ENCODE results near the gene C1S.
A peak's percentile ranks its signal among the peaks of the same experiment; 100 is the strongest.

DNA sequence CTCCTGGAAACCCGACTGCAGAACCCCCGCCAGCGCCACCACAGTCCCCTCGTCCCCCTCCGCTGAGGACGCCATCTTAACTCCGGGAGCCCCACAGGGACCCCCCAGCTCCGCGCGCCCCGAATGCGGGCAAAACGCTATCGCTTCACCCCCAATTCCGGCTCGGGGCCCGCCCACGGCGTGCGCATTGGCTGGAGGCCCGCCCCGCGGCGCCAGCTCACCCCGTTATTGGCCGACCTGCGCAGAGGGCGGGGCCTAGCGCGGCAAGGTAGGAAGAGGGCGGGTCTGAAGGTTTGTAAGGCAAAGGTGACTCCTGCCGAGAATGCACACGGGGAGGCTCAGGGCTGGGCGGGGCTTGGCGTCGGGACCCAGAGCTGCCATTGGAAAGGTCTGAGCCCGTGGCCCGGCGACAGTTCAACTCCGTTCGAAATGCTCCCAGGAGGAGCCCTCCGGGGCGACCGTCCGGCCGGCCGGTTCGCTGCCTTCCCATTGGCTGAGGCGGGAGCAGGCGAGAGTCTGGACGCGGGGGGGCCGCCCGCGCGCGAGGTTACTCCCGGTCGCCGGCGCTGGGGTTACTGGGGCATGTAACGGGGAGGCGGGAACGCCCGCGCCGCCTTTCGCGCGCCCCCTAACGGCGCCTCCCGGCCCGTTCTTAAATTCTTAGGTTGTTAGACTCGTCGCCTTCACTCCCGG is 42.0 kb upstream of the C1S start, which contains the start of gene LPCAT3:
- TF ChIP-seq CTCF (IDR thresholded peaks at IDR 0.05; ENCODE audit: low read depth, low read length) (peak; percentile 65), EZH2phosphoT487 (IDR thresholded peaks at IDR 0.05; ENCODE audit: low read depth) (no peak)
